Stimulated activated CD8-positive, alpha-beta memory T cell treated with anti-CD3 and anti-CD28 coated beads, Interleukin-4, amount 100 ng/mL, for 48 hours (primary cell): ENCODE measurements around the gene ACKR3.

Experiments used
- DNase-seq: peaks from one replicate; pipeline ENCODE4 v3.0.0-alpha.2; 2020

The ACKR3 gene

GRCh38 chr2:236550701-236551465 is 18.7 kb upstream of the ACKR3 start:
- no peak for DNase-seq

DNA sequence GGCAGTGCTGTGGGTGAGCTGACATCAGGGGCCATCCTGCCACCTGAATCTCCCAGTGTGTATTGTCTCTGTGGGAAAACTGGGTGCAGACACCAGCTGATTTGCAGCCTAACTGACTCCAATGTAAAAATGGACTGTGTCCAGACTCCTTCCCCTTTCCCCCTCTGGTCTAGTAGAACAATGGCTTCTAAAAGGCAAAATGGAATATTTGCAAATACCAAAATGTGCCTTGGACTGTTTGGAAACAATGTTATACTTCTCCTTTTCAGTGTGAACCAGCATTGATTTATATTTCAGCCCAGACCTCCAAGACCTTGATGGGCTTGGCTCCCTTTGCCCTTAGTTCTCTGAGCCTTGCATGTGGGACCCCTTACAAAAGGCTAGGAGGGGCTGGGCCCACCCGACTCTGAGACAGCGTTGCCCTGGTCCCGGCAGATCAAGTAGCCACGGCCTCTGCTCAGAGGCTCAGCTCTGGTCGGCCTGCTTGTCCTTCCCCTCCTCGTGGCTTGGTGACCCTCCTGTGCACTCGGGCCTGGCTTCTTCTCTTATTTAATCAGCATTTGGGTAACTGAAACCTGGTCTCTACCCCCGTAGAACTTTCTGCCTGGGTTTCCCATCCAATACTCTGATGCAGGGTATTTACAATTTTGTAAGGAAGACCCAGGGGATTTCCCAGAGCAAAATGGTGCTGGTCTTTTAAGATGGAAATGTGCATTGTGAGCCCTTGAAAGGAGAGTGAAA is 18.0 kb upstream of the ACKR3 start:
- DNase-seq: no peak

DNA sequence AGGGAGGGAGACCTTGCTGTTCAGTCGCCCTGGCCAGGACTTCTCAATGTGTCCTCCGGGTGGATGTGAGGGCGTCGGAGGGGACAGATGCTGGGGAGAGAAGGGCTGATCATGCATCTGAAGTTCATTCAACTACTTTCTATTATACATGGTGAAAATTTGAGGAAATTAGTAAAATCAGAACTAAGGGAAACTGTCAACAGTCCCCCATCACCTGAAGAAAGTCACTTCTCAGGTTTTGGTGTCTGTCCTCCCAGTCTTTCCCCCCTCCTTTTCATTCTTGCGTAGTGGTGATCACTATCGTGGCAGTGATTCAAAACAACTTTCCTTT is 17.4 kb upstream of the ACKR3 start:
- no peak for DNase-seq

GRCh38 chr2:236552581-236553363 is 16.9 kb upstream of the ACKR3 start:
- DNase-seq: no peak

GRCh38 chr2:236553522-236553921 is 16.1 kb upstream of the ACKR3 start:
- DNase-seq: no peak

DNA sequence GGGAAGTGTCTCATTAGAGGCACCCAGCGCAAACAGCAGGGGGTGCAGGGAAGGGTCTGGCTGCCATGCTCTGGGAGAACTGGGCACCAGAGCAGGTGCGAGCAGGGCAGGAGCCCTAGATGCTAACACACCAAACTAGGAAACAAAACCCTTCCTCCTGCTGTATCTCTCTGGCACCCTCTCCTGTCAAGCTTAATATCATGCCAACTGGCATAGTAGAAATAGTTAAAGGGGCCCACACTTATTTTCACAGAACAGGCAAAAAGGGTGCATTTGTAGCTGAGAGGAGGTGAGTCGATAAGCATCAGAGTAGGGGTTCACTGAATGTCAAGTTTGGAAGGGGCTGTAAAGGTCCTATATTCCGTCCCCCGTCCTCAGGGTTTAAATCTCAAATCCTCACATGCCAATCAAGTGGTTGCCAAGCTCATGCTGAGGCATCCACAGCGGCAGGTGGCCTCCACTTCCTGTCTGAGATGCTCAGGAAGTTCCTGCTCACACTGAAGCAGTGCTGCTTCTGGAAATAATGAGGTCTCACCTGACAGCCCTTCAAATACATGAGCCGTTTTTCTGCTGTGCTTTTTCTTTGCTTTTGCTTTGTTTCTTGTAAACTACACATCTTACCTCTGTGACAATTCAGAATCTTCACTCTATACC is 14.9 kb upstream of the ACKR3 start:
- DNase-seq: no peak

- no peak for DNase-seq
Measured at GRCh38 chr2:236555481-236555880, 14.1 kb upstream of the ACKR3 start.

GRCh38 chr2:236557306-236558030 is 12.2 kb upstream of the ACKR3 start:
- DNase-seq: no peak

DNA sequence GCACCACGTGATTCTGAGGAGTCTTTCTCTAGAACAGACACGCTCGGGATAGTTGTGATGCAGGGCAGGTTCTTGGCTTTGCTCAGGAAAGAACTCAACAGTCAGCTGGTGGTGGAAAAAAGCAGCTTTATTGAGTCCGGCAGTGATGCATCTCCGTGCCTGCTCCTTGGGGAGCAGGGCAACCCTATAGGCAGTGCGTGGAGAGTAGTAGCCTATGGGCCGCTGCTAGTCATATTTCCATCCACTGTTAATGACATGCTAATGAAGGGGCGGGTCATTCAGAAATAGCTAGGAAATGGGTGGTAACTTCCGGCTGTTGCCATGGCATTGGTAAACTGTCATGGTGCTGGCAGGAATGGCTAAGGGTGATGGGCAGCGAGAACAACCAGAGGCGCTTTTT is 11.6 kb upstream of the ACKR3 start:
- no peak for DNase-seq

- DNase-seq: no peak
Measured at GRCh38 chr2:236558993-236559978, 10.3 kb upstream of the ACKR3 start.

DNA sequence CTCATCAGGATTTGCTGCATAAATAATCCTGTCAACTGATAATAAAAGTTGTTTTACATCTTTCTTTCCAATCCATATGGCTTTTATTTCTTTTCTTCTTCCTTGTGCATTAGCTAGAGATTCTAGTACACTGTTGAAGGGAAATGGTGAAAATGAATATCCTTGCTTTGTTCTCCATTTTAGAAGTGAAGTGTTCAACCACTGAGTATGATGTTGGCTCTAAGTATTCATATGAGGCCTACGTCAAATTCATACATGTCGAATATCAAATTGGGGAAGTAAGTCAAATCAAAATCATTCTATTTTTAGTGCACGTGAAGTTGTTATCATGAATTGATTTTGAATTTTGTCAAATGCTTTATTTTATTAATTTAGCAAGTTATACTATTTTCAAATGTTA is 7.8 kb upstream of the ACKR3 start:
- DNase-seq: no peak

DNA sequence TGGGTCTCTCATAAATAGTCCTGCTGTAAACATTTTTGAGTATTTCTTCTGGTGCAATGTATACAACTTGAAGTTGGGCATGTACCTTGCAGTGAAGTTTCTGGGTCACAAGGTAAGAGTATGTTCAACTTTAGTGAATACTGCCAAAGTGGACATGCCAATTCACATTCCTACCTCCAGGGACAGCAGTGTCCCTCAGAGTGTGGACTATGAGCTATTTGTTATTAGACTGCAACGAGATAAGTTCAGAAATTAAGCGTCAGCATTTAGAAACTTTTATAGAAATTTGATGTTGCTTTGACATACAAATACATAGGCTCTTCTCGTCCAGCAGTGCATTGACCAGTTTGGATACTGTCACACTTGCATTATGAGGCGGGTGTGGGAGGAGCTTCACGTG is 7.2 kb upstream of the ACKR3 start:
- DNase-seq: no peak

DNA sequence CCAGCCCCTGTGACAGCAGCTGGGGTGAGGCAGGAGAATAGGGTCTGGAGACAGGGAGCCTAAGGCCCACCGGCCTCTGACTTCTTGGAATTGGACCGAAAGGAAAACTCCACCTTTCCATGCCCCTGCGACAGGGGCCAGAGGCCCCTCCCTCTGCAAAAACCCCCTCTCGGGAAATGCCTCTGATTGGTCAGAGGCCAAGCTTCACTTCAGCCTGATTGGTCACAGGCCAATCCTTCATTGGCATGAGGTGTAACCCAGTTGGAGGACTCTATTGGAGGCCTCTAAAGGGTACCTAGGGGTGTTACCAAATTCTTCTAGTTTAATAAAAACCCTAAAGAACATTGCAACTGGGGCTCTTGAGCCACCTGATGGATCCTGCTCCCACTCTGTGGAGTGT is 5.7 kb upstream of the ACKR3 start:
- no peak for DNase-seq

GRCh38 chr2:236565212-236565611 is 4.4 kb upstream of the ACKR3 start:
- no peak for DNase-seq

DNA sequence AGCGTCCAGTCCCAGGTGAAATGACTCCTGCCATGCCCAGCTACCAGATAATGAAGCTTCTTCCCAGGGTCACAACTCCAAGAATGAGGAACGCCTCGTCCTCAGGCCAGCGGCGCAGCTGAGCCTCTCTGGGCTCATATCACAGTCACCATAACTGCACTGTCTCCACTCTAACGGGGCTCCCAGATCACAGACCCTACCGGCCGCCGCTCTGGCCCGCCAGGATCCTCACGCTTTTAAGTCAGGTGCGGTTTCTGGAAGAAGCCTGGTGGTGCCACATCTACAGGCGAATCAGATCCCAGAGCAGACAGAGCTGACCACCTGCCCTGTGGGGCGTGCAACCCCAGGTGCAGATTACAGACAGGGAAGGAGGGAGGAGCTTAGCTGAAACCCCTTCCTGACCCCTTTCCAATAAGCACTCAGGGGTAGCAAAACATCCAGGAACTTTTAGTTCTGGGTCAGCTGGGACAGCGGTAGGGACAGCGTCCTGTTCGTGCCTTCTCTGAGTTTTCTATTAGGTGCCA is 3.7 kb upstream of the ACKR3 start:
- no peak for DNase-seq

- no peak for DNase-seq
Measured at GRCh38 chr2:236566596-236566995, 3.0 kb upstream of the ACKR3 start.

DNA sequence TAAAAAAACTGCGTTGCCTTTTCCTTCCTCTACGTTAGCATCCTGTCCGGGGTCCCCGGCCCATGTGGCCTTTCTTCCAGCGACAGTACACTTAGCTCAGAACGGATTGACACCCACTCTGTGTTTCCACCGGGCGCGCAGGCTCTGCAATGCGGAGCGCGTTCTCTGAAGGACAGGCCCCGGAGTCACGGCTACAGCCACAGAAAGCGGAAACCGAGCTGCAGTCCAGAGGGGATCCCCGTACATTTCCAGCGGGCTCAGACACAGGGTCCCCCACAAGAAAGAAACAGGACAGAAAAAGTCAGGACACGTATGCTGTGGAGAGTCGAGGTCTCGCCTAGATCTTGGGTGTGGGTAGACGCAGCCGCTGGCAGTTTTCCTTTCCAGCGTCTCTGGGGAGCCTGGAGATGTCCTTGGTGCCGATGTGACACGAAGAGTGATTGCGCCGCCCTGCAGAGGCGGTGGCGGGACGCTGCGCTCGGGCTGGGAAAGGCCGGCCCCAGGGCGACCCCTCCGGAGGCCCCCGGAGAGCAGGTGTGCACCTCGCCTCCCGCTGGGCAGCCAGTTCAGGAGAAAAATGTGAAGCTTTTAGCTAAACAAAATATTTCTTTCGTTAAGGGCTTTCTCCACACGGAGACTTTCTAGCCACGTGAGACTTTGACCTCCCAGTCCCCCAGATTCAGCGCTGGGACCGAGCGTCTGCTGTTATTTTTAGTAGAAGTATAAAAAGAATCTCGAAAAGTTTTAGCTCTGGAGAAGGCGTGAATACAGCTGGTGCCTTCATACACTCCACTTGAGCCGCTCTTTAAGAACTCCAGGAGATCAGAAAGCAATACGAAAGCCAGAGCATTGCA is 1.3 kb upstream of the ACKR3 start:
- DNase-seq: peak; percentile 58

GRCh38 chr2:236568922-236569572 is 578 bp upstream of the ACKR3 start:
- no peak for DNase-seq

DNA sequence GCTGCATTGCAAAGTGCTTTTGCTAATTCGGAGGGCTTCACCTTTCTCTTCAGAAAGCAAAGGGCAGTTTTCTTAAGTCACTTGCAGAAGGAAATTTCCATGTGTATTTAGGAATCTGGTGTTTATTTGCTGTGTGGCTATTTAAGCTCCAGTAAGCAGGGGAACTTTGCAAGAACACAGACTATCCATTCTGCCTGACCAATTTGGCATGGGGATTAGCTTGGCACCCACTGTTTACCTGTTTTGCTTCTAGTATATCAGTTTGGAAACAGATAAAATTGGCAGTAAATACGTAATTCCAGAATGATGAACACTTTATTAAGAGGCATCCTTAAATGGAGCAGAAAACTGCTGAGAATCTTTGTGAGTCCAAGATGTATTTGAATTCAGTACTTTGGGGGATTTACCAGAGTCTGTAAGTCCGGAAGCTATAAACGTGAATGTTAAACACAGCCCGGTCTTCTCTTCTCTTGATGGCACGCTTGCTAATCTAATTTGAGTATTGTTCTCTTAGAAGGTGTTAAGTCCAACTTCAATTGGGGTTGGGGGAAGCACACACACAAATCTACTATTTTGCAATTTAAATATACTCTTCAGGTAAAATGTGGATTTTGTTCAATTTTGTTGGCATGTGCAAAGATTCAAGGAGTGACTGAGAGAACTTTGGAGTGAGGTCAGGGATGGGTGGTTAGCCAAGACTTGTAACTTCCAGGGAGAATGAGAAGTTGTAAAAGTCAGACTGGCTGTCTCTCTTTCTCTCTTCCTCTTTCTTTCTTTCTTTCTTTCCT is 650 bp downstream of the ACKR3 start:
- DNase-seq: no peak
